ENCODE measurements around the gene THTPA.
"Not testable (repeated sequence)": the region's sequence is repeated elsewhere in the genome, so short reads cannot be mapped to it uniquely, and the experiment has no call there.

DNA sequence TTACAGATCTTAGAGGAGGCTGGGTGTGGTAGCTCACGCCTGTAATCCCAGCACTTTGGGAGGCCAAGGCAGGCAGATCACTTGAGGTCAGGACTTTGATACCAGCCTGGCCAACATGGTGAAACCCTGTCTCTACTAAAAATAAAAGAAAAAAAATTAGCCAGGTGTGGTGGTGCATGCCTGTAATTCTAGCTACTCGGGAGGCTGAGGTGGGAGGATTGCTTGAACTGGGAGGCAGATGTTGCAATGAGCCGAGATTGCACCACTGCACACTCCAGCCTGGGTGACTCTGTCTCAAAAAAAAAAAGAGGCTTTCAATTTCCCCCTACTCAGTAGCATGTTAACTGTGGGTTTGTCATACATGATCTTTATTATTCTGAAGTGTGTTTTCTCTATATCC is 38.1 kb downstream of the THTPA start:
- TF ChIP-seq, protein P1, sequence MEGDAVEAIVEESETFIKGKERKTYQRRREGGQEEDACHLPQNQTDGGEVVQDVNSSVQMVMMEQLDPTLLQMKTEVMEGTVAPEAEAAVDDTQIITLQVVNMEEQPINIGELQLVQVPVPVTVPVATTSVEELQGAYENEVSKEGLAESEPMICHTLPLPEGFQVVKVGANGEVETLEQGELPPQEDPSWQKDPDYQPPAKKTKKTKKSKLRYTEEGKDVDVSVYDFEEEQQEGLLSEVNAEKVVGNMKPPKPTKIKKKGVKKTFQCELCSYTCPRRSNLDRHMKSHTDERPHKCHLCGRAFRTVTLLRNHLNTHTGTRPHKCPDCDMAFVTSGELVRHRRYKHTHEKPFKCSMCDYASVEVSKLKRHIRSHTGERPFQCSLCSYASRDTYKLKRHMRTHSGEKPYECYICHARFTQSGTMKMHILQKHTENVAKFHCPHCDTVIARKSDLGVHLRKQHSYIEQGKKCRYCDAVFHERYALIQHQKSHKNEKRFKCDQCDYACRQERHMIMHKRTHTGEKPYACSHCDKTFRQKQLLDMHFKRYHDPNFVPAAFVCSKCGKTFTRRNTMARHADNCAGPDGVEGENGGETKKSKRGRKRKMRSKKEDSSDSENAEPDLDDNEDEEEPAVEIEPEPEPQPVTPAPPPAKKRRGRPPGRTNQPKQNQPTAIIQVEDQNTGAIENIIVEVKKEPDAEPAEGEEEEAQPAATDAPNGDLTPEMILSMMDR (IDR thresholded peaks at IDR 0.05) = not testable (repeated sequence)
- TF ChIP-seq POLR2A, EP300 (IDR thresholded peaks at IDR 0.05): not testable (repeated sequence)
